NT2/D1 (cell line): ENCODE data around the gene COX4I1.
"Not testable (repeated sequence)": the region's sequence is repeated elsewhere in the genome, so short reads cannot be mapped to it uniquely, and the experiment has no call there.

Source experiments
- DNase-seq: peaks from one replicate; pipeline ENCODE4 v3.0.0-alpha.2; 2011; ENCODE audit warnings: low read depth, low spot score
- H3K27me3 ChIP-seq: 2 replicates; pipeline ENCODE4 v1.6.0; 2011; ENCODE audit warnings: mild to moderate bottlenecking; ENCODE audit not compliant: insufficient read length, insufficient read depth
- H3K36me3 ChIP-seq: 2 replicates; pipeline ENCODE4 v1.6.1; 2011; ENCODE audit warnings: mild to moderate bottlenecking, low read length, mixed read lengths; ENCODE audit not compliant: insufficient read depth, insufficient read length
- H3K4me1 ChIP-seq: 2 replicates; pipeline ENCODE4 v1.5.1; 2011; ENCODE audit not compliant: insufficient read depth, insufficient read length
- H3K4me3 ChIP-seq: 2 replicates; pipeline ENCODE4 v1.5.1; 2011; ENCODE audit warnings: low read depth; ENCODE audit not compliant: insufficient read length
- H3K9ac ChIP-seq: 2 replicates; pipeline ENCODE4 v1.6.0; 2011; ENCODE audit warnings: low read depth; ENCODE audit not compliant: insufficient read length
- H3K9me3 ChIP-seq: 2 replicates; pipeline ENCODE4 v1.5.1; 2011; ENCODE audit warnings: mild to moderate bottlenecking, low read length; ENCODE audit not compliant: insufficient read depth
- SUZ12 ChIP-seq: IDR thresholded peaks from 2 replicates; pipeline ENCODE4 v1.6.1; 2011; ENCODE audit not compliant: insufficient read length, insufficient read depth; ENCODE audit errors: extremely low read depth
- YY1 ChIP-seq: IDR thresholded peaks from 2 replicates; pipeline ENCODE4 v1.6.1; 2011; ENCODE audit not compliant: insufficient read length, insufficient read depth
- ZNF274 ChIP-seq: IDR thresholded peaks from 2 replicates; pipeline ENCODE4 v1.6.1; 2011; ENCODE audit warnings: mild to moderate bottlenecking, low read depth, low read length

COX4I1 gene

GRCh38 chr16:85803570-85803969 lies 4.1 kb downstream of the COX4I1 start:
- H3K4me1 ChIP-seq: peaks cover 2% of the 10 kb centered on the region
- H3K27me3 ChIP-seq: no peaks in the 10 kb centered on the region
- no peak for DNase-seq
- peaks cover 61% of the 10 kb centered on the region for H3K36me3 ChIP-seq
- H3K9me3 ChIP-seq: peaks cover 8% of the 10 kb centered on the region; the same call in 1 of the 2 replicates
- H3K9ac ChIP-seq: no peak overlapping the region
- H3K4me3 ChIP-seq: no peak overlapping the region
- no peak for TF ChIP-seq ZNF274
- no peak for TF ChIP-seq SUZ12
- TF ChIP-seq YY1: no peak

- Histone ChIP-seq H3K27me3 (no peaks in the 10 kb centered on the region), H3K4me3 (no peak overlapping the region), H3K9me3 (peaks cover 11% of the 10 kb centered on the region; the same call in 1 of the 2 replicates), H3K4me1 (peaks cover 2% of the 10 kb centered on the region), H3K36me3 (peaks cover 61% of the 10 kb centered on the region), H3K9ac (no peak overlapping the region)
- TF ChIP-seq SUZ12 (no peak), ZNF274 (no peak), YY1 (no peak)
- DNase-seq: no peak
Observed at GRCh38 chr16:85805442-85806045, 6.0 kb downstream of the COX4I1 start.

- H3K4me1 ChIP-seq: peaks cover 2% of the 10 kb centered on the region
- DNase-seq: no peak
- peaks cover 11% of the 10 kb centered on the region; the same call in 1 of the 2 replicates for H3K9me3 ChIP-seq
- TF ChIP-seq SUZ12: no peak
- no peak for TF ChIP-seq YY1
- TF ChIP-seq ZNF274: no peak
- no peak overlapping the region for H3K4me3 ChIP-seq
- no peaks in the 10 kb centered on the region for H3K27me3 ChIP-seq
- no peak overlapping the region for H3K9ac ChIP-seq
- peaks cover 54% of the 10 kb centered on the region for H3K36me3 ChIP-seq
Observed at GRCh38 chr16:85806539-85806938, 7.0 kb downstream of the COX4I1 start.

- H3K4me1 ChIP-seq, H3K9ac ChIP-seq, H3K4me3 ChIP-seq, H3K27me3 ChIP-seq, DNase-seq: not testable (repeated sequence)
- peaks cover 11% of the 10 kb centered on the region; the same call in 1 of the 2 replicates for H3K9me3 ChIP-seq
- peaks cover 46% of the 10 kb centered on the region for H3K36me3 ChIP-seq
Observed at GRCh38 chr16:85807340-85807739, 7.8 kb downstream of the COX4I1 start.

- H3K9ac ChIP-seq, H3K4me3 ChIP-seq, H3K4me1 ChIP-seq, H3K27me3 ChIP-seq, DNase-seq: not testable (repeated sequence)
- H3K9me3 ChIP-seq: peaks cover 11% of the 10 kb centered on the region; the same call in 1 of the 2 replicates
- H3K36me3 ChIP-seq: peaks cover 39% of the 10 kb centered on the region
Observed at GRCh38 chr16:85808104-85808503, 8.6 kb downstream of the COX4I1 start.

- Histone ChIP-seq H3K9me3 (peaks cover 11% of the 10 kb centered on the region; the same call in 1 of the 2 replicates), H3K36me3 (peaks cover 30% of the 10 kb centered on the region), H3K4me3 (no peak overlapping the region), H3K27me3 (no peaks in the 10 kb centered on the region), H3K4me1 (peaks cover 2% of the 10 kb centered on the region), H3K9ac (no peak overlapping the region)
- DNase-seq: no peak
- no peak for TF ChIP-seq ZNF274
- TF ChIP-seq YY1: no peak
- TF ChIP-seq SUZ12: no peak
Observed at GRCh38 chr16:85808926-85809325, 9.4 kb downstream of the COX4I1 start.

- H3K27me3 ChIP-seq: no peaks in the 10 kb centered on the region
- H3K36me3 ChIP-seq: peaks cover 26% of the 10 kb centered on the region
- H3K9me3 ChIP-seq: peaks cover 11% of the 10 kb centered on the region; the same call in 1 of the 2 replicates
- no peak for DNase-seq
- no peak for TF ChIP-seq YY1
- no peak for TF ChIP-seq SUZ12
- no peak for TF ChIP-seq ZNF274
- peaks cover 2% of the 10 kb centered on the region for H3K4me1 ChIP-seq
- no peak overlapping the region for H3K9ac ChIP-seq
- H3K4me3 ChIP-seq: no peak overlapping the region
Observed at GRCh38 chr16:85809645-85810044, 10.2 kb downstream of the COX4I1 start.

- no peak for DNase-seq
- no peaks in the 10 kb centered on the region for H3K27me3 ChIP-seq
- H3K4me1 ChIP-seq: peaks cover 2% of the 10 kb centered on the region
- no peak overlapping the region for H3K4me3 ChIP-seq
- H3K9me3 ChIP-seq: peaks cover 11% of the 10 kb centered on the region; the same call in 1 of the 2 replicates
- H3K9ac ChIP-seq: no peak overlapping the region
- peaks cover 21% of the 10 kb centered on the region for H3K36me3 ChIP-seq
- TF ChIP-seq YY1 (no peak), ZNF274 (no peak), SUZ12 (no peak)
Observed at GRCh38 chr16:85810097-85810741, 10.7 kb downstream of the COX4I1 start.
